Endothelial cell of umbilical vein (primary cell): Measurements from ENCODE around the gene TPM1.

Experiments used
- EZH2 ChIP-seq: IDR thresholded peaks from 2 replicates; pipeline ENCODE4 v1.6.1; 2012; ENCODE audit warnings: borderline replicate concordance, low read depth, mild to moderate bottlenecking, moderate library complexity, low read length, inconsistent platforms; ENCODE audit not compliant: severe bottlenecking
- FOS ChIP-seq: IDR thresholded peaks from 2 replicates; pipeline ENCODE4 v1.6.1; 2011; ENCODE audit warnings: mild to moderate bottlenecking, low read length, moderate library complexity, borderline replicate concordance; ENCODE audit not compliant: insufficient read depth
- GATA2 ChIP-seq: IDR thresholded peaks from 2 replicates; pipeline ENCODE4 v1.7.0; 2011; ENCODE audit warnings: low read depth, mild to moderate bottlenecking, moderate library complexity, mixed read lengths, low read length; ENCODE audit not compliant: insufficient read length, insufficient read depth
- JUN ChIP-seq: IDR thresholded peaks from 2 replicates; pipeline ENCODE4 v1.6.1; 2011; ENCODE audit warnings: borderline replicate concordance, low read depth; ENCODE audit not compliant: insufficient read length, insufficient read depth
- MAX ChIP-seq: IDR thresholded peaks from 2 replicates; pipeline ENCODE4 v1.6.1; 2011; ENCODE audit not compliant: insufficient read depth, insufficient read length
- MYC ChIP-seq: IDR thresholded peaks from one replicate; pipeline ENCODE4 v1.6.1; 2011; ENCODE audit warnings: mild to moderate bottlenecking, low read depth, low read length
- POLR2A ChIP-seq: IDR thresholded peaks from 2 replicates; pipeline ENCODE4 v1.6.1; 2012; ENCODE audit warnings: low read depth, mild to moderate bottlenecking, control low read depth, low read length
- POLR2AphosphoS5 ChIP-seq: IDR thresholded peaks from 2 replicates; pipeline ENCODE4 v1.6.1; 2012; ENCODE audit warnings: low read depth, mild to moderate bottlenecking, control low read depth, low read length, moderate library complexity; ENCODE audit not compliant: insufficient read depth
- TF ChIP-seq, protein P1 (sequence below), 2 donors: IDR thresholded peaks; 1 replicate in 1 of 2; 2 replicates in 1 of 2; pipeline ENCODE4 v1.5.1; 2011; ENCODE audit warnings: low read length in 2 of 2, mild to moderate bottlenecking in 2 of 2, moderate library complexity in 2 of 2, control low read depth in 1 of 2, inconsistent platforms in 1 of 2, low read depth in 1 of 2; ENCODE audit not compliant: insufficient read depth in 1 of 2; ENCODE audit errors: extremely low read depth in 1 of 2

- TF ChIP-seq, protein P1, sequence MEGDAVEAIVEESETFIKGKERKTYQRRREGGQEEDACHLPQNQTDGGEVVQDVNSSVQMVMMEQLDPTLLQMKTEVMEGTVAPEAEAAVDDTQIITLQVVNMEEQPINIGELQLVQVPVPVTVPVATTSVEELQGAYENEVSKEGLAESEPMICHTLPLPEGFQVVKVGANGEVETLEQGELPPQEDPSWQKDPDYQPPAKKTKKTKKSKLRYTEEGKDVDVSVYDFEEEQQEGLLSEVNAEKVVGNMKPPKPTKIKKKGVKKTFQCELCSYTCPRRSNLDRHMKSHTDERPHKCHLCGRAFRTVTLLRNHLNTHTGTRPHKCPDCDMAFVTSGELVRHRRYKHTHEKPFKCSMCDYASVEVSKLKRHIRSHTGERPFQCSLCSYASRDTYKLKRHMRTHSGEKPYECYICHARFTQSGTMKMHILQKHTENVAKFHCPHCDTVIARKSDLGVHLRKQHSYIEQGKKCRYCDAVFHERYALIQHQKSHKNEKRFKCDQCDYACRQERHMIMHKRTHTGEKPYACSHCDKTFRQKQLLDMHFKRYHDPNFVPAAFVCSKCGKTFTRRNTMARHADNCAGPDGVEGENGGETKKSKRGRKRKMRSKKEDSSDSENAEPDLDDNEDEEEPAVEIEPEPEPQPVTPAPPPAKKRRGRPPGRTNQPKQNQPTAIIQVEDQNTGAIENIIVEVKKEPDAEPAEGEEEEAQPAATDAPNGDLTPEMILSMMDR (IDR thresholded peaks at IDR 0.05; ENCODE audit: extremely low read depth in 1 of 2, insufficient read depth in 1 of 2, low read depth in 1 of 2, low read length in 2 of 2): no peak
- TF ChIP-seq JUN (no peak), POLR2A (no peak), GATA2 (no peak), MYC (no peak), POLR2AphosphoS5 (no peak), MAX (no peak), EZH2 (no peak), FOS (no peak)
Observed at GRCh38 chr15:63010920-63011693, 31.4 kb upstream of the TPM1 start.
